Putamen (tissue), 1 donor: Measurements from ENCODE around the gene GABBR2.
"Not testable (repeated sequence)": the region's sequence is repeated elsewhere in the genome, so short reads cannot be mapped to it uniquely, and the experiment has no call there.

Experiments
- DNase-seq: peaks from one replicate; pipeline ENCODE4 v3.0.0-alpha.2; 2016; ENCODE audit warnings: low spot score

The GABBR2 gene

DNA sequence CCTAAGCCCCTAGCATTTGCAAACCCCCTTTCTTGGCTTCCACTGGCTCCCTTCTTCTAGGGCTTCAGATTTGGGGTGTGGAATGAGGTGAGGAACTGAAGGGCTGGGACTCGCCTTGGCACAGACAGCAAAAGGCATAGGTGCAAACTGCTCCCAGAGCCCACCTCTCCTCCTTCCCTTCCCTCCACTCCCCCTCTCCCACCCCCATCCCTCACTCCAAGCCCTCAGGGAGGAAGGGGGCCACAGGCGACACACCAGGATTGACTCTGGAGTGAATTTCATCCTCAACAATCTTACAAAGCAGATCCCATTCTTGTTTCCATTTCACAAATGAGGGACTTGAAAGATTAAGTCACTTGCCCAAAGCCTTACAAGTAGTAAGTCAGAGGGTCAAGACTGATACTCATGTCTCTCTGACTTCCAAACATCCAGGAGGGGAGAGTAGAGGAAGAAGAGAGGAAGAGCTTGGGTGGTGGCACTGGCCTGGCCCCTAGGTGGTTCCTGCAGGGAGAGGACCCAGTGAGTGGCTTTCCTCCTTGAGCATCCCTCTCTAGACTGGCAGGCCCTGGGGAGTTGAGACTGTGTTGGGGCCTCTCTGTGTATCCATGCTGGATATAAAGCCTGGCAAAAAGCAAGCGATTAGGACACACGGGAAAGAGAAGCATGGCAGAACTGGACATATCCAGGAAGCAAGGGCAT, 193.1 kb downstream of the GABBR2 start:
- DNase-seq = no peak

DNA sequence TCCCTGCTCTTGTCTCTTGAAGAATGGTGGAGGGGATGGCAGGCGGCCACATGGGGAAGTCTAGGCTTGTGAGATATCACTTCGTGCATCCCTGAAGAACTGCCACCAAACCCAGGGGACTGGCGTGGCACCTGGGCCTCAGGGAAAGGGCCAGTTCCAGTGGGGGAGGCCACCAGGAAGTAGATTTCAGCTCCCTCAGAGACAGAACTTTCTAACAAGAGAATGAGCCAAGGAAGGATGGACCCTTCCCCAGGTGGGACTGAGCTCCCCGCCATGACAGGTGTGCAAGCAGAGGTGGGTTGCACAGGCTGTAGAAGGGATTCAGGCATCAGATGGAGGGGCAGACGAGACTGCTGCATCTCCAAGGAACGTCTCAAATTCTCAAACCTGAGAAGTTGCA, 193.9 kb downstream of the GABBR2 start:
- DNase-seq = no peak

DNA sequence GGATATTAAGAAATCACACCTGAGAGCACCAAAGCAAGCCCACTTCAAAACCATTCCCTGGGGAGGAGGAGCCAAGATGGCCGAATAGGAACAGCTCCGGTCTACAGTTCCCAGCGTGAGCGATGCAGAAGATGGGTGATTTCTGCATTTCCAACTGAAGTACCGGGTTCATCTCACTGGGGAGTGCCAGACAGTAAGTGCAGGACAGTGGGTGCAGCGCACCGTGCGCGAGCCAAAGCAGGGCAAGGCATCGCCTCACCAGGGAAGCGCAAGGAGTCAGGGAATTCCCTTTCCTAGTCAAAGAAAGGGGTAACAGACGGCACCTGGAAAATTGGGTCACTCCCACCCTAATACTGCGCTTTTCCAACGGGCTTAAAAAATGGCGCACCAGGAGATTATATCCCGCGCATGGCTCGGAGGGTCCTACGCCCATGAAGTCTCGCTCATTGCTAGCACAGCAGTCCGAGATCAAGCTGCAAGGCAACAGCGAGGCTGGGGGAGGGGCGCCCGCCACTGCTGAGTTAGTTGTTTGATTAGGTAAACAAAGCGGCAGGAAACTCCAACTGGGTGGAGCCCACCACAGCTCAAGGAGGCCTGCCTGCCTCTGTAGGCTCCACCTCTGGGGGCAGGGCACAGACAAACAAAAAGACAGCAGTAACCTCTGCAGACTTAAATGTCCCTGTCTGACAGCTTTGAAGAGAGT, 200.4 kb downstream of the GABBR2 start:
- not testable (repeated sequence) for DNase-seq

DNA sequence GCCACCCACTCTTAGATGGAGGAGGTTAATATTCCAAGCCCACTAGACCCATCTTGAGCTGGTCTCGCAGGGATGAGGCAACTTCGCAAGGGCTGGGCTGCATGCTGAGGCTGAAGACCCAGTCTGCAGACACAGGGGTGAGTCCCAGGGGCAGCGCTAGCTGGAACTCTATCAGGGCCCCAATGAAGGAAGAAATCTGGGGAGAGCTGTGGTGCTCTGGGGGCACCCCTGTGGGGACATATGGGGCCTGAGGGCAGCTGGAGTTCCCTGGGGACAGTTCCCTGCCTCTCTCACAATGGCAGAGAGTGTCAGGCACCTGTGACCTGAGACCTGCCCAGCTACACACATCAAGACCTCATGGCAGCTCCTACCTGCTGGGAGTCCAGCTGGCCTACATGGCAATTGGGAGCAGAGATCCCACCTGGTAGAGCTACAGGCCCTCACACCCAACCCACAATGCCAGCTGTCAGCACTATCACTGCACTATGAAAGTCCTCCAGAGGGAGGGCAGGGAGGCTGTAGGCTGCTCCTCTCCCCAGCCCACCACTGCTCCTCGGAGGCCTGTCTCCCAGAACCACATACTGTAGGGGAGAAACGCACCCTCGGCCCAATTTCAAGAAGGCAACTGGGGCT, 202.2 kb downstream of the GABBR2 start:
- DNase-seq = no peak

DNA sequence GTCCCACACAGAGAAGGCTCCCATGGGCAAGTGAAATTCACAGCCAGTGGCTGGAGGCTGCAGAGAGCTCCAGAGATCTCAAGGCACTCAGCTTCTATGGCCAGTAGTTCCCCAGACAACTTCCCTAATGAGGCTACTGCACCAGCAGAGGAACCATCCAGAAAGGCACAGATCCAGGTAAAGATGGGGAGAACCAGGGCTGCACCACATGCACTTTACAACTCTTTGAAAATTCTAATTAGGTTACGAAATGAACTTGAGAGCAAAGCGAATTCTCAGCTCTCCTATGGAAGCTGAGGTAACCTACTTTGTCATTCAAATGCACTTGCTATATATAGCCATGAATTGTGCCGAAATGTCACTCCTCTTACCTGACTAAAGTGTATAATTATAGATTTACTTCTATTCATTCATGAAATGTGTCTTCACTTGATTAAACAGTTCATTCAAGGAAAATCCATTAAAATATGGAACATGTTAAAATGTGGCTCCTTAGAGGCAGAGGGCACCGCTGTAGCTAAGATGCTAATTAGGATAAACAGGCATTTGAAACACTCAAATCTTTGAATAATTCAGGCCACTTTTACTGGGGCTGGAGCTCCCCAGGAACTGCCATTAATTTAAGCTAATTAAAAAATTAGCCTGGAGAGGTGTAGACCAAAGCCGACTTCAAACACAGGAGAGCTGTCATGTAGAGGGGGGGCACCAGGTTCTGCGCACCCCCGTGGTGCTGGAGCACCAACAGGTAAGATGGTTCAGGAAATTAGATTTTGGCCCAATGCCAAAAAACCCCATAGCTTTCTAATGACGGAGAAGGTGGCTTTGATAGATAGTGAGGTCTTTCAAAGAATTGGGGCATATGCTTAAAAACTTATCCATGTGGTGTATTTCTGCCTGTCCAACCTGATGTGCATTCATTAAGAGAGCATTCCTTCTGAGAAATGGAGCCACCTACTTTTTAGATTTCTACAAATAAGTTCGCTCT, 204.1 kb downstream of the GABBR2 start:
- DNase-seq = peak; percentile 71

DNA sequence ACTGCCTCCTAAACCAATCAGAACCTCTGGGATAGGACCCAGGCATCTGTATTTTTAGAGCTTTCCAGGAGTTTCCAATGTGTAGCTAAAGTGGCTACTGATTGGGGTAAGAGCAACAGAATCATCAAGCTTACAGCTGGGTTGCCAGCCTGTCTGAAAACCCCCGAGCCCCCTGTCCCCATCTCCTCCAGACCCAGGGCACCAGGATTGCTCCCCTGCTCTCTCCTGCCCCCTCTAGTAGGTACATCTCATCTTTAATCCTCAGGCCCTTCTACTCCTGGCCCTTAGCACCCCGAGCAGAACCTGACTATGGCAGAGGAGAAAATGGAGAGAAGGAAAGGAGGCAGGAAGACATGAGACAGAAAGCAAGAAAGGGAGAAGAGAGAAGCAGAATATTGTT, 204.9 kb downstream of the GABBR2 start:
- DNase-seq = no peak

DNA sequence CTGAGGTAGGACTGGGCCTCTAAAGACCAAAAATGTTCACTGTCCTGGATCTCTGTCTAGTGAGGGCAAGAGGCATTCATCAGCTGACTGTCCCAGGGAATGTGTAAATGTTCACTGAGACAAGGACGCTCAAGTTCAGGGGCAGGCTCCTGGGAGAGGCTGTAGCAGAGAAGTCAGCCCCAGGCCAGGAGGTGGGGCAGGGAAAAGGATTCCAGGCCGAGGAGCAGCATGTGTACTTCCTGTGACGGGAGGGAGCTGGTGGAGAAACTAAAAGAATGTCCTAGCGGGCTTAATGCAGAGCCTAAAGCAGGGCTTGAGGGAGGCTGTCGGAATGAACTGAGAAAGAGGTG, 205.8 kb downstream of the GABBR2 start:
- DNase-seq = no peak

DNA sequence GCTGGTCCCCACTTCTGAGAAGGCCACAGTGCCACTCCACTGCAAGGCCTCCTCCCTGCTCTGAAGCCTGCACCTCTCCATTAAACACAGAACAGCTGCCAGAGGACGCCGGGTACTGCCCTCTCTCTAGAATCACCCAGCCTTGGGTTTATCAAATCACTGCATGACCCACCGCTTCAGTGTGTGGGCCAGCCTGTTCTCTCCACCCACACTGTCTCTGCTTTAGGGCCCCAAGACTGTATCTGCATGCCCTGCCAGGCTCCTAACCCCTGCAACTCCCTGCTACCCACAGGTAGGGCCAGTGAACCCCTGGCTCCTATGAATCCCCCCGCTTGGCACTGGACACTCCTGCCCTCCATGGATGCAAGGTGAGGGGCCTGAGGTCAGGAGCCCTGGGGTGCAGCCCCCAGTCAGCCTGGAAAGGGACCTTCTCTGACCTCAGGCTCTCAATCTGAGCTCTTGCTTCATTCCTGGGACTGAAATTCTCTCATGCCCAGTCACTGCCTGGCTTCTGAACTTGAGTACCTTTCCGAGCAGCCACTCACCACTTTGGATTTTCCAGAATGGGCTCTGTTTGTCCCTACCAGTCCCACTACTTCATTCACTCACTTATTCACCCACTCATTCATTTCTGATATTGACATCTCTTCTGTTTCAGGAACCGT, 206.3 kb downstream of the GABBR2 start:
- DNase-seq = no peak

DNA sequence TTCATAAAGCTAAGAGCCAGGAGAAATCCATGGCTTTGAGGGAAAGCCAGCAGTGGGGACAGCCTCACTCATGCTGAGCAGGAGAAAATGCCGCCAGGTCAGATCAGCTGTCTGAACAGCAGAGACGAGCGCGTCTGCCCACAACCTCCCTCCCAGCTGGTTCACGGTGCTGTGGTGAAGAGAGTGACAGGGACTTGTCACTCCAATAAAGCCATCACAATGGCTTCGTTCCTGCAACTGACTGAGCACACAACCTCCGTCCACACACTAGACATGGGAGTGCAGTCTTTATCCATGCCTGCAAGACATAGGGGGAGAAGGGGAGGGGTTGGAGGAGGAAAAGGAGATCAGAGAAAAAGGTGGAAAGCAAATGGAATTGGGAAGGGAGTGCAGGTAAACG, 206.9 kb downstream of the GABBR2 start:
- no peak for DNase-seq

DNA sequence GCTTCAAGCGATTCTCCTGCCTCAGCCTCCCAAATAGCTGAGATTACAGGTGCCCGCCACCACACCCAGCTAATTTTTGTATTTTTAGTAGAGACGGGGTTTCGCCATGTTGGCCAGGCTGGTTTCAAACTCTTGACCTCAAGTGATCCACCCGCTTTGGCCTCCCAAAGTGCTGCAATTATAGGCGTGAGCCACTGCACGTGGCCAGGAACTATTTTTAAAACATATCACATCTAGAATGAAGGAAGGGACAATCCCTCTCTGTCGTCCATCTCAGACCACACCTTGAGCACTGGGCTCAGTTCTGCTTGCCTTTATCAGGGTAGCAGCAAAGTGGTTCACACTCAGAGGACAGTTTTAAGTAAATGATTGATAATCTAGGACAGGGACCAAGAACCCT, 207.5 kb downstream of the GABBR2 start:
- DNase-seq = not testable (repeated sequence)

DNA sequence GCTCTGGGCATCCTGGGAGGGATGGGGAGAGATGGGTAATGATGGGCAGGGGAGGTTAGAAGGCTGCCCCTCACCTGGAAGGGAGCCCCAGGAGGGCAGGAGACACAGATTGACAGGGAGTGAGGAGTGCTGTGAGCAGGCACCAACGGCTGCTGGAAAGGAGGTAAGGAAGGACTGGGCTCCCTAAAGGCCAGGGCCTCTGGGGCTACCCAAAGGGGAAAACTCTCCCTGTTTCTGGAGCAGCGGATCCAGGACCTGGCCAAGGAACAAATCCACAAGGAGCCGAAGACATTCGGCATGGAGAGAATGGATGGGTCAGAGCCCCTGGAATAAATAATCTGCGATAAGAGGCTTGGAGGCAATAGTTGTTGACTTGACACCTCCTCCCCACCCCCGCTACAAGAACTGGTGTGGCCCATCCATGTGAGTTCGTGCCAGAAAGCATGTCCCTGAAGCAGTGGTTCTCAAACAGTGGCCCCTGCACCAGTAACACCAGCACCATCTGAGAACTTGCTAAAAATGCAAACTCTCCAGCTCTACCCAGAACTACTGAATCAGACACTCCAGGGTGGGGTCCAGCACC, 208.3 kb downstream of the GABBR2 start:
- no peak for DNase-seq

DNA sequence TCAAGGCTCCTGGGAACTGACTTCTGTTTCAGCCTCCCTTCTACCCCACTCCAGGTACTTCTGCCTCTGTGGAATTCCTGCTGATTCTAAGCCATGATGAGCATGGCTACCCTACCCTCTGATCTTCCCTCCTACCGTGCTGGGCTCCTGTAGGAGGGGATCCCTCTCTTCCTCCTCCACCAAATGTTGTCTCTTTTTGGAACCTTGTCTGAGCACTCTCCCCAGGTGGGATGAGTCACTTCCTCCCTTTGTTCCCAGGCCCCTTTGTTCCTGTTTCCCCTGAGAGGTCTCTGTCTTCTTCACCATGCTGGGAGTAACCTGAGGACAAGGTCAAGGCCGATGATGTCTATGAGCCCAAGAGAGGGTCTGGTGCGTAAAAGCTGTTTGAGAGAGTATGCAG, 213.2 kb downstream of the GABBR2 start:
- no peak for DNase-seq

DNA sequence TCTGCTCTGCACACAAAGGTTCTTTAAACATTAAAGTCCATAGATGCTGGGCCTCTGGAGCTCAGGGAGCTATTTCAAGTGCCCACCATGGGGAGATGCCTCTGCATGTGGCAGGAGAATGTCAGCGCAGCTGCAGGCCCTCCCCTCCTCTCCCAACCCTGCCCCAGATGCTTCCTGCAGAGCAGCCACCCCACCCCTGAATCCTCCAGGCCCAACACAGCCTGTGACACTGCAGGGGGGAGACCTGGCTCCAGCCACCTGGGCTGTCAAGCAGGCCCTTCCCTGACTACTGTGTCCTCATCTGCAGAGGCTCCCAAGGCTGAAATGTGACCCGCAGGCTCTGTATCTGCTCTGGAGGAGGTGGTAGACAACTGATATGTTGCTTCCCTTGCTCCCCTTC, 213.9 kb downstream of the GABBR2 start:
- no peak for DNase-seq

DNA sequence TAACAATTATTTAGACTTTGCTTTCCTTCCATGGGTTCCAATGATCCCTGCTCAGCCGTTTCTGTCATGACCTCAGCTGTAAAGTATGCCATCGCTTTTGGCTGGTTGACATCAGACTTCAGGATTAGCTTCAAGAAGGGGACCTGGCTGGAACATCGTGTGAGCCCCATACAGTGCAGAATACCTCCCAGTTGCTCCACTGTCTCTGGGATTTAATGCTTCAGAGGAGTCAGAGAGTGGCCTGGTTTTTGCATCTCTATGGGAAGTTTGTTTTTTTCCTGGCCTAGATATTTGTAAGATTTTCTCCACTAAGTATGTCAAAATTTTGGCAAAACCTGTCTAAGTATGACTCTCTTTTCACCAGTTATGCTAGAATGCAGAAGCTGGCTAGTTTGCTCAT, 216.9 kb downstream of the GABBR2 start:
- DNase-seq = no peak

DNA sequence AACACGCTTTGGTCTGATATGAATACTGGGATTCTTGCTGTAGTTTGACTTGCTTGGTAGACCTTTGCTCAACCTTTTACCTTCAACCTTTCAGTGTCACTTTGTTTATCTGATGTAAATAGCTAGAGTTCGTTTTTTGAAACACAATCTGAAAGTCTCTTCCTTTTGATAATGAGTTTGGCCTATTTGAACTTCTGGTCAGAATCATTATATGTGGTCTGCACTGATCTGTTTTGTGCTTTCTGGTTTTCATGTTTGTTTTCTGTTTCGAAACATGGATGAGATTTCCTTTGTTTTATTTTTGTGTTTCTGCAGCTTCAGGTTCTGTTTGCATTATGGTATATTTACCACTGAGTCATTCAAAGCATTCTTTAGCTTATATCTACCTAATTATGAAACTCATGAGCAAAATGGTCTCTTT, 217.5 kb downstream of the GABBR2 start:
- DNase-seq = no peak

DNA sequence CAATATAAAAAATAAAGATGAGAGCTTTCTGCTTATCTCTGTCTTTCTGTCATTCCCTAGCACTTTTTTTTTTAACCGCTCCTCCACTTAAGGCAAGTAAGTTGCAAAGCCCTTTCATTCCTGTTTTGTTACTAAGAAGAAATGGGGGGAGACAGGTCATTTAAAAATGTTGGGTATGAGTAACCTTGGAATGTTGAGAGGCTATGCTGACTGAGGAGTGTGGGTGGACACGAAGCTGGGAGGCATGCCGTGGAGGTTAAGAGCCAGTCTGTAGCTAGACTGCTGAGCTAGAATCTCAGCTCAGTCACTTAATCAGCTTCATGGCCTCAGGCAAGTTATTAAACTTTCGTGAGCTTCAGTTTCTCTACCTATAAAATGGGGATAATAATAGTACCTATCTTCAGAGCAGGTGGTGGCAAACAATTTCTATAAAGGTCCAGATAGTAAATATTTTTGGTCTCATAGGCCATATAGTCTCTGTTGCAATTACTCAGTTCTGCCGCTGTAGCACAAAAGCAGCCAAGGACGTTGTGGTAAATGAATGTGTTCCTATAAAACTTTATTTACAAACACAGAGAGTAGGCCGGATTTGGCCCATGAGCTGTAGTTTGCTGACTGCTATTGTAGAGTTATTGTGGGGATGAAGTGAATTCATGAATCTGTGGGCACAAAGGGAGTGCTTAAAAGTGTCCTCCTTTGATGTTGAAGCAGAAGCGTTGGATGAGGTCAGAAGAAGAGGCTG, 220.0 kb downstream of the GABBR2 start:
- DNase-seq = no peak

DNA sequence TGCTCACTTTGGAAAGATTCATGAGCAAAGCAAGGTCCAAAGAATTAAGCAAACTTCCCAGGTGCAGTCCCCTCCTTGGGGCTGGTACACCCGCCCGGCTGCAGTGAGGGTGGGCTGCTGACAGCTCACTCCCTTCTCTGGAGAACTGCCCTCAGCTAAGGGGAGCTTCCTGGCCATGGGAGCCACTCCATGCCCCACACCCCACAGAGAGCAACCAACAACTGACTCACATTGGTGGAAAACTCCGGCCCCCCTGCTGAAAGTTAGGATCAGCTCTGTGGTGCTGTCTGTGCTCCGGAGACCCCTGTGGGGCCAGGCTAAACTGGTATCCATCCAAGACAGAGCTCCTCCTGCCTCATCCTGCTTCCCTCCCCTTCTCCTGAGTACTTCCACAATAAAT, 223.0 kb downstream of the GABBR2 start:
- no peak for DNase-seq

DNA sequence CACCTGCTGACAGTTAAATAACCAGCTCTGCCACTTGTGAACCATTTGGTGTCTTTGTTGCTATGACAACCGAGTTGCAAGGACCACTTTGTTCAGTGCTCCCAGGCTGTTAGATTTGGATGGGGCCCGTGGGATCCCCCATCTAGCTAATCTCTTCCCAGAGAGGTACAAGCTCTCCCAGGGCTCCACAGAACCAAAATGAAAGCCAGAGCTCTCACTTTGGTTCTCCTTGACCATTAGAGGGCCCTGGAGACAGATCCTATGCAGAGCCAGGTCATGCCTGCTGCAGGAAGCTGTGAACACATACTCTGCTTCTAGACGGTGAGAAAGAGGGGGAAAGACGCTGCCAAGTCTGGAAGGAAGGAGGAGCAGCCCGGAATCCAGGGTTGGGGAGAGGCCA, 224.6 kb downstream of the GABBR2 start:
- no peak for DNase-seq

DNA sequence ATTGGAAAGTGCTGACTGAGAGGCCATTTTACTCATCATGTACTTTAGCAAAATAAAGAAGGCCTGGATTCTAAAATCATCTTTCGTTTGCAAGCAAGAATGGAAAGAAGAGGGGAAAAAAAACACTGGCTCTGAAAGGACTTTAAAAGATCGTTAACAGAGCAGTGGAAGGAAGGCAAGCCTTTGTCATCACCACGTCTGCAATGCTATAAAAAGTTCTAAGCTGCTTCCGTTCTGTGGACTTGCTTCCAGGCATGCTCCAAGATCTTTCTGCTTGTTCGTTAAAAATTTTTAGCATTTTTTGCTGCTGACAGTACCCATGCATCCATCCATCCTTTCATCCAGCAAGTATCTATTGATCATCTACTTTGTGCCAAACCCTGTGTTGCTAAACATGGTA, 226.5 kb downstream of the GABBR2 start:
- no peak for DNase-seq

DNA sequence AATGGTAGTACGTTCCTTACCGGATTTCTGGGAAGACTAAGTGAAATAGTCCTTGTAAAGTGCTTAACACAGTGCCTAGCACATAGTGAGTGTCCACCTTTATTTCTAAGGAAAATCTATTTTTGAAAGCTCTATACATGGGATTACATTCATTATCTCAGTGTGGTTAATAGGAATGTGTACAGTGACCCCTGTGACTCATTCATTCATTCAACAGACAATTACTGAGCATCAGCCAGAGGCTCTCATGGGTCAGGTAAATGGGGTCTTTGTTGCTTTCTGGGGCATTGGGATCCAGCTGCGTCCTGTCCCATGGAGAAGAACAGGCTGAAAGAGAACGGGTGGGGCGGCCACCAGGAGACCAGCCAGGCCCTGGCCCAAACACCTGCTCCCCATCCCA, 227.1 kb downstream of the GABBR2 start:
- no peak for DNase-seq
